ENCODE measurements around the gene PSMD8.
"Not testable (repeated sequence)": the region's sequence is repeated elsewhere in the genome, so short reads cannot be mapped to it uniquely, and the experiment has no call there.

PSMD8 gene

GRCh38 chr19:38417544-38418506 lies 43.5 kb downstream of the PSMD8 start:
- Mint-ChIP-seq H3K4me3 (peak overlapping the region; percentile 87), H3K36me3 (ENCODE audit: low read depth) (peaks cover 2% of the 10 kb centered on the region), H3K27me3 (ENCODE audit: low read depth) (no peaks in the 10 kb centered on the region), H3K9me3 (no peaks in the 10 kb centered on the region), H3K27ac (peak overlapping the region; percentile 79), H3K4me1 (ENCODE audit: low read depth) (peaks cover 22% of the 10 kb centered on the region)
- DNase-seq (ENCODE audit: low spot score): peak; percentile 63

- H3K36me3 Mint-ChIP-seq (ENCODE audit: low read depth): peaks cover 2% of the 10 kb centered on the region
- no peak overlapping the region for H3K4me3 Mint-ChIP-seq
- no peaks in the 10 kb centered on the region for H3K27me3 Mint-ChIP-seq (ENCODE audit: low read depth)
- no peaks in the 10 kb centered on the region for H3K9me3 Mint-ChIP-seq
- DNase-seq (ENCODE audit: low spot score): no peak
- no peak overlapping the region for H3K27ac Mint-ChIP-seq
- peaks cover 25% of the 10 kb centered on the region for H3K4me1 Mint-ChIP-seq (ENCODE audit: low read depth)
These were observed 46.6 kb downstream of the PSMD8 start for GRCh38 chr19:38420935-38421334.

GRCh38 chr19:38421856-38422255 lies 47.5 kb downstream of the PSMD8 start:
- H3K36me3 Mint-ChIP-seq (ENCODE audit: low read depth): peaks cover 2% of the 10 kb centered on the region
- H3K4me1 Mint-ChIP-seq (ENCODE audit: low read depth): peaks cover 26% of the 10 kb centered on the region
- H3K9me3 Mint-ChIP-seq: no peaks in the 10 kb centered on the region
- no peak overlapping the region for H3K27ac Mint-ChIP-seq
- no peaks in the 10 kb centered on the region for H3K27me3 Mint-ChIP-seq (ENCODE audit: low read depth)
- no peak overlapping the region for H3K4me3 Mint-ChIP-seq
- no peak for DNase-seq (ENCODE audit: low spot score)

DNA sequence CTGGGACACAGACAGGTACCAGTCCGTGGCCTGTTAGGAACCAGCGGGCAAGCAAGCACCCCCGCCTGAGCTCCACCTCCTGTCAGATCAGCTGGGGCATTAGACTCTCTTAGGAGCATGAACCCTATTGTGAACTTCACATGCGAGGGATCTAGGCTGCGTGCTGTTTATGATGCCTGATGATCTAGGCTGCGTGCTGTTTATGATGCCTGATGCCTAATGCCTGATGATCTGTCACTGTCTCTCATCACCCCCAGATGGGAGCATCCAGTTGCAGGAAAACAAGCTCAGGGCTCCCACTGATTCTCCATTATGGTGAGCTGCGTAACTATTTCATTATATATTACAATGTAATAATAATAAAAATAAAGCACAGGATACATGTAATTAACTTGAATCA lies 48.1 kb downstream of the PSMD8 start:
- H3K4me1 Mint-ChIP-seq (ENCODE audit: low read depth): peaks cover 23% of the 10 kb centered on the region
- peaks cover 2% of the 10 kb centered on the region for H3K36me3 Mint-ChIP-seq (ENCODE audit: low read depth)
- no peaks in the 10 kb centered on the region for H3K9me3 Mint-ChIP-seq
- H3K27me3 Mint-ChIP-seq (ENCODE audit: low read depth): no peaks in the 10 kb centered on the region
- no peak for DNase-seq (ENCODE audit: low spot score)
- H3K4me3 Mint-ChIP-seq: no peak overlapping the region
- no peak overlapping the region for H3K27ac Mint-ChIP-seq

DNA sequence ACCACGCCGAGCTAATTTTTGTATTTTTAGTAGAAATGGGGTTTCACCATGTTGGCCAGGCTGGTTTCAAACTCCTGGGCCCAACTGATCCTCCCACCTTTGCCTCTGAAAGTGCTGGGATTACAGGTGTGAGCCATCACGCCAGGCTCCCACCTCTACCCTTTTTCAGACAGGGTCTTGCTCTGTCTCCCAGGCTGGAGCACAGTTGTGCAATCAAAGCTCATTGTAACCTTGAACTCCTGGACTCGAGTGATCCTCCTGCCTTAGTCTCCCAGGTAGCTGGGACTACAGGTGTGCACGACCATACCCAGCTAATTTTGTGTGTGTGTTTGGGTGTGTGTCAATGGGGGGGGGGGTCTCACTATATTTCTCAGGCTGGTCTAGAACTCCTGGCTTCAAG lies 49.9 kb downstream of the PSMD8 start:
- H3K4me1 Mint-ChIP-seq (ENCODE audit: low read depth): peaks cover 21% of the 10 kb centered on the region
- peaks cover 2% of the 10 kb centered on the region for H3K36me3 Mint-ChIP-seq (ENCODE audit: low read depth)
- no peaks in the 10 kb centered on the region for H3K9me3 Mint-ChIP-seq
- H3K27me3 Mint-ChIP-seq (ENCODE audit: low read depth): no peaks in the 10 kb centered on the region
- H3K27ac Mint-ChIP-seq: no peak overlapping the region
- no peak for DNase-seq (ENCODE audit: low spot score)
- H3K4me3 Mint-ChIP-seq: no peak overlapping the region

DNA sequence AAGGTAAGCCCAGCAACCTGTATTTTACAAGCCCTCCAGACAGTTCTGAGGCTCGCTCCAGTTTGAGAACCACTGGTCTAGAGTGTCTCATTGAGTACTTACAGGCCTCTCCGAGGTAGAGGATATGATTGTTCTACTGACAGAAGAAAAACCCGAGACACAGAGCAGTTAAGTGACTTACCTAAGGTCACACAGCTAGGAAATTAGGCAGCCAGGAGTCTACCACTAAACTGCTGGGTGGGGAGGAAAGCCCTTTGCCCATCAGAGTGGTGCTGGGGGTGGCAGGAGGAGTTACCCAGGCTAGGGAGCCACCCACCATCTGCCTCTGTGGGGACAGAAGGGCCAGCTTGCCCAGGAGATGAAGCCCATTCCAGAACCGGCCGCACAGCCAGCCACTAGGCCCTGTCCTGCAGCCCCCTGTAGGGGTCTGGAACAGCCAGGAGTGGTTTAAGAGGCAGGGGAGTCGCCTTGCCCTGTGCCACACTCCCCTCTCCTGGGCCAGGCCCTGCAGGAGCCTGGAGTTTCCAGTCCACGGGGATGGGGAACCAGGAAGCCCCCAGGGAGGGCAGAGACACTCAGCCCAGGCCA lies 50.9 kb downstream of the PSMD8 start:
- H3K4me1 Mint-ChIP-seq (ENCODE audit: low read depth): peaks cover 28% of the 10 kb centered on the region
- no peak for DNase-seq (ENCODE audit: low spot score)

DNA sequence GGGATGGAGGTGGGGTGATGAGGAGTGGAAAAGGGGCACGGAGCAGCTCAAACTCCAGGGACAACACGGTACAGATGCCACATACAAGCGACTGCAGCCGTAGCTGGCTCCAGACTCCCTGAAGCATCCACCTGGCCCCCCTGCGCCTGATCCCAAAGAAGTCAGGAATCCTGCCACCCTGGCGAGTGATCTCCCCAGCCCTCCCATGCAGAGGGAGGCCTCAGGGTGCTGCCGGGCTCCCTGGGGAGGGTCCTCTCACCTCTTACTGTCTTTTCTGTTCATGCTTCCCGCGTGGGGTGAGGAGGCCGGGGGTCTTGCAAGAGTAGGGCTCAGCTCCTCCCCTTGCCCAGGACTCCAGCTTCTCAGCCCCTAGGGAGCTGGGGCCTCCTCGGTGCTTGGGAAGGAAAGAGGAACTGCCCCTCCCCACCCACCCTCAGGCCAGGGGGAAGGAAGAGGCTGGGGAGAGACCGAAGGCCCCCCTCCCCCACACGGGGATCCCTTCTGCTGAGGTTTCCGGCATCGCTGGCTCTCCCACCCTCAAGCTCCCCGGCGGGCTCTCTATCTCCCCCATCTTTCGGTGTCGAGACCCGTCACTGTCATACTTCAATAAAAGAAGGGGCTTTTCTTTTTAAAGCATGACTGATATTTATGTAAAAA lies 51.6 kb downstream of the PSMD8 start, which contains the start of gene RASGRP4:
TSS of gene RASGRP4 (minus strand) at position 410 of the 657 bp plus-strand sequence. CDS start at position 282, 128 bp downstream.
- H3K27ac Mint-ChIP-seq: peak within 1 kb of the TSS; percentile 89
- DNase-seq (ENCODE audit: low spot score): peak; percentile 57
- H3K4me3 Mint-ChIP-seq: peak within 1 kb of the TSS; percentile 80
- H3K4me1 Mint-ChIP-seq (ENCODE audit: low read depth): peaks cover 29% of the 10 kb centered on the region
- no peaks in the 10 kb centered on the region for H3K9me3 Mint-ChIP-seq
- no peaks in the 10 kb centered on the region for H3K27me3 Mint-ChIP-seq (ENCODE audit: low read depth)
- no peaks in the 10 kb centered on the region for H3K36me3 Mint-ChIP-seq (ENCODE audit: low read depth)

More for the DNA sequence above, 50.9 kb downstream of the PSMD8 start:
- Mint-ChIP-seq H3K27me3 (ENCODE audit: low read depth) (no peaks in the 10 kb centered on the region), H3K36me3 (ENCODE audit: low read depth) (no peaks in the 10 kb centered on the region), H3K27ac (peak overlapping the region; percentile 84), H3K4me3 (peak overlapping the region; percentile 80), H3K9me3 (no peaks in the 10 kb centered on the region)

DNA sequence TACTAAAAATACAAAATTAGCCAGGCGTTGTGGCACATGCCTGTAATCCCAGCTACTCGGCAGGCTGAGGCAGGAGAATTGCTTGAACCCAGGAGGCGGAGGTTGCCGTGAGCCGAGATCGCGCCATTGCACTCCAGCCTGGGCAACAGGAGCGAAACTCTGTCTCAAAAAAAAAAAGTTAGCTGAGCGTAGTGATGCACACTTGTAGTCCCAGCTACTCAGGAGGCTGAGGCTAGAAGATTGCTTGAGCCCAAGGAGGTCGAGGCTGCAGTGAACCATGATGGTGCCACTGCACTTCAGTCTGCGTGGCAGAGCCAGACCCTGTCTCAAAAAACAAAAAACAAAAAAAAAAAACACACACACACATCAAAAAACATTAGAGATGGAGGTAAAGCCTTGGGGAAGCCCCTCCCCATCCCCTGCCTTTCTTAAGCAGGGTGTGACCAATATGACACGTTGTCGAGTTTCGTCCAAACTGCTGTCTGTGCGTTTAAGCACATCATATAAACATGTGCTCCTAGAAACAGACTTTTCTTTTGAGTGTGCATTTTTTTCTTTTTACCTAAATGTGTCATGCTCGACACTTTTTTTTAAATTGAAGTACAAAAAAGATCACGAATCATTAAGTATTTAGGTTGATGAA lies 52.8 kb downstream of the PSMD8 start:
- Mint-ChIP-seq H3K4me3 (peak overlapping the region; percentile 78), H3K4me1 (ENCODE audit: low read depth) (peaks cover 29% of the 10 kb centered on the region), H3K27ac (peak overlapping the region; percentile 89)
- peak; percentile 69 for DNase-seq (ENCODE audit: low spot score)
- H3K36me3 Mint-ChIP-seq (ENCODE audit: low read depth); H3K9me3 Mint-ChIP-seq; H3K27me3 Mint-ChIP-seq (ENCODE audit: low read depth): not testable (repeated sequence)

GRCh38 chr19:38429055-38429810 lies 54.9 kb downstream of the PSMD8 start:
- H3K36me3 Mint-ChIP-seq (ENCODE audit: low read depth): no peaks in the 10 kb centered on the region
- peaks cover 37% of the 10 kb centered on the region for H3K4me1 Mint-ChIP-seq (ENCODE audit: low read depth)
- H3K27me3 Mint-ChIP-seq (ENCODE audit: low read depth): peaks cover under 1% of the 10 kb centered on the region
- DNase-seq (ENCODE audit: low spot score): peak; percentile 59
- peak overlapping the region; percentile 95 for H3K27ac Mint-ChIP-seq
- H3K4me3 Mint-ChIP-seq: peak overlapping the region; percentile 67
- no peaks in the 10 kb centered on the region for H3K9me3 Mint-ChIP-seq

DNA sequence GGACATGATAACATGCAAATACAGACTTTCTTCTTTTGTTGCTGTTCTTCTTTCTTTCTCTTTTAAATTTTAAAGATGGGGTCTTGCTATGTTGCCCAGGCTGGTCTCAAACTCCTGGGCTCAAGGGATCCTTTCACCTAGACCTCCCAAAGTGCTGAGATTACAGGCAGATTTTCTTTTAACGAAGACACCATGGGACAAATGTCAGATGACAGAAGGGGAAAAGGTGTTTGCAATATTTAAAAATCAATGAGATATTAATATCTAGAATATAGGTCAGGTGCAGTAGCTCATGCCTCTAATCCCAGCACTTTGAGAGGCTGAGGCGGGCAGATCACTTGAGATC lies 55.4 kb downstream of the PSMD8 start:
- H3K4me3 Mint-ChIP-seq: no peak overlapping the region
- peaks cover 39% of the 10 kb centered on the region for H3K4me1 Mint-ChIP-seq (ENCODE audit: low read depth)
- no peaks in the 10 kb centered on the region for H3K36me3 Mint-ChIP-seq (ENCODE audit: low read depth)
- DNase-seq (ENCODE audit: low spot score): no peak
- H3K27ac Mint-ChIP-seq: peak overlapping the region; percentile 95
- no peaks in the 10 kb centered on the region for H3K9me3 Mint-ChIP-seq
- H3K27me3 Mint-ChIP-seq (ENCODE audit: low read depth): peaks cover 2% of the 10 kb centered on the region

DNA sequence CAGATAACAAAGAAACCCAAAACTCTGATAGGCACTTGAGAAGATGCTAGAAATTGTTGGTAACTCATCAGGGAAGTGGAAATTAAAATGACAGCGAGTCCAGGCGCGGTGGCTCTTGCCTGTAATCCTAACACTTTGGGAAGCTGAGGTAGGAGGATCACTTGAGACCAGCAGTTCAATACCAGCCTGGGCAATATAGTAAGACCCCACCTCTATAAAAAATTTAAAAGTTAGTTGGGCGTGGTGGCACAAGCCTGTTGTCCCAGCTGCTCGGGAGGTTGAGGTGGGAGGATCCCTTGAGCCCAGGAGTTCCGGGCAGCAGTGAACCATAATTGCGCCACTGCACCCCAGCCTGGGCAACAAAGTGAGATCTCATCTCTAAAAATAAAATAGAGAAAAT lies 56.6 kb downstream of the PSMD8 start:
- no peak overlapping the region for H3K27ac Mint-ChIP-seq
- peaks cover 36% of the 10 kb centered on the region for H3K4me1 Mint-ChIP-seq (ENCODE audit: low read depth)
- DNase-seq (ENCODE audit: low spot score): no peak
- H3K27me3 Mint-ChIP-seq (ENCODE audit: low read depth): peaks cover 2% of the 10 kb centered on the region
- H3K36me3 Mint-ChIP-seq (ENCODE audit: low read depth): no peaks in the 10 kb centered on the region
- no peak overlapping the region for H3K4me3 Mint-ChIP-seq
- H3K9me3 Mint-ChIP-seq: no peaks in the 10 kb centered on the region

DNA sequence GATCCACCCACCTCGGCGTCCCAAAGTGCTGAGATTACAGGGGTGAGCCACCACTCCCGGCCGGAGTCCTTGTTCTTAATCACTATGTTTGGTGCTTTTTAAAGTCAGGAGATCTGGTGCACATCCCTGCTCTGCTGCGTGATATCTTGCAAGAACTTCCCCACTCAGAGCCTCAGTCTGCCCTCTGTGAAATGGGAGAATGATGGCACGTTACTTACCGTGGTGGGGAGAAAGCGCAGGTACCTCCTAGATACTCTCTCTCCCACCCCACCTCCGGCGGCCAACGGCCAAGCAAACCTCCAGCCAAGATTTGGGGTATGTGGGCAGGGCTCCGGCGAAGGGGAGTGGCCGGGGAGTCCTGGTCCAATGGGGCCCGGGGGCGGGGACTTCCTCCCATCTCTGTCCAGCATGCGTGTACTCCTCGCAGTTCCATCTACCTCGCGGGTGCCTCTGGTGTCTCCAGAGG lies 58.9 kb downstream of the PSMD8 start, which contains the start of gene RYR1:
TSS of gene RYR1 (plus strand) at position 424 of the 466 bp plus-strand sequence. CDS start 139 bp downstream, outside the sequence.
- H3K27me3 Mint-ChIP-seq (ENCODE audit: low read depth): peaks cover 2% of the 10 kb centered on the region
- peaks cover 23% of the 10 kb centered on the region for H3K4me1 Mint-ChIP-seq (ENCODE audit: low read depth)
- H3K27ac Mint-ChIP-seq: peak within 1 kb of the TSS; percentile 63
- peak within 1 kb of the TSS; percentile 72 for H3K4me3 Mint-ChIP-seq
- peak; percentile 75 for DNase-seq (ENCODE audit: low spot score)
- no peaks in the 10 kb centered on the region for H3K9me3 Mint-ChIP-seq
- no peaks in the 10 kb centered on the region for H3K36me3 Mint-ChIP-seq (ENCODE audit: low read depth)

Measured in T-helper 2 cell treated with Interferon-gamma antibody and Interleukin-4, amounts not matched to agents 5 μg/mL and 100 μg/mL, for 36 hours (primary cell).